HG03097 (cell line): ENCODE results near the gene TMEM170B.

Experiments used
- ATAC-seq: cut with Tn5 transposase; IDR thresholded peaks from one replicate; pipeline ENCODE4 v1.9.1; 2021; ENCODE audit not compliant: unreplicated experiment, low FRiP score

TMEM170B gene

GRCh38 chr6:11537229-11538051 lies at the start of gene TMEM170B:
Gene TMEM170B, plus strand, starts transcription at chr6:11537749. Its CDS starts 529 bp downstream, at chr6:11538278.
- peak; percentile 93 for ATAC-seq

- no peak for ATAC-seq
Measured at GRCh38 chr6:11490996-11491395, 46.6 kb upstream of the TMEM170B start.

DNA sequence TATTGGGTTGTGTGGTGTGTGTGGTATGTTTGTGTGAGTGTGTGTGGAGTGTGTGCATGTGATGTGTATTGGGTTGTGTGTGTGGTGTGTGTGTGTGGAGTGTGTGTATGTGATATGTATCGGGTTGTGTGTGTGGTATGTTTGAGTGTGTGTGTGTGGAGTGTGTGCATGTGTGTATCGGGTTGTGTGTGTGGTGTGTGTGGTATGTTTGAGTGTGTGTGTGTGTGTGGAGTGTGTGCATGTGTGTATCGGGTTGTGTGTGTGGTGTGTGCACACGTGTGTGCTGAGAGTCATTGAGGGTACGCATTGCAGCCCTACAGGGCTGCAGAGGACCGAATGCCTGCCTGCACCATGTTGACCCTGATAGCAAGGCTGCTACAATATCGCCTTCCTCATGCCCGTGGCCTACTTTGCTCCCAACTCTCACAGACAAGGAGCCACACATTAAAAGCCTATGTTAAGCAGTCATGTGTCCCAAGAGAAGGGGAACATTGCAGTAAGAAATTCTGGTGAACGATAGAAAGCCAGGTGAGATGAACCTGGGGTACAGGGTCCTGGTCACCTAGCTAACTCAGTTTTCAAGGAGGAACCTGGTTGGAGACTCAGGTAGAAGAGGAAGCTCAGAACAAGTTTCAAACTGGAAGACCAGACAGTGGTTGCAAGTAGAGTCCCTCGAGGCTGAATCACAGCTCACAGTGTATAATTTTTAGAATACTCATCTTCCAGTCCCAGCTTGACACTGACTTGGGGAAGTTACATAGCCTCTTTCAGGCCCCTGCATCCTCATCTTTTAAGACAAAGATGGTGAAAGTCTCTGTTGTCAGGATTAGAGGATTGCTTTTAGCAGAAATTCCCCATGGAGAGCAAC lies 45.7 kb upstream of the TMEM170B start:
- no peak for ATAC-seq

DNA sequence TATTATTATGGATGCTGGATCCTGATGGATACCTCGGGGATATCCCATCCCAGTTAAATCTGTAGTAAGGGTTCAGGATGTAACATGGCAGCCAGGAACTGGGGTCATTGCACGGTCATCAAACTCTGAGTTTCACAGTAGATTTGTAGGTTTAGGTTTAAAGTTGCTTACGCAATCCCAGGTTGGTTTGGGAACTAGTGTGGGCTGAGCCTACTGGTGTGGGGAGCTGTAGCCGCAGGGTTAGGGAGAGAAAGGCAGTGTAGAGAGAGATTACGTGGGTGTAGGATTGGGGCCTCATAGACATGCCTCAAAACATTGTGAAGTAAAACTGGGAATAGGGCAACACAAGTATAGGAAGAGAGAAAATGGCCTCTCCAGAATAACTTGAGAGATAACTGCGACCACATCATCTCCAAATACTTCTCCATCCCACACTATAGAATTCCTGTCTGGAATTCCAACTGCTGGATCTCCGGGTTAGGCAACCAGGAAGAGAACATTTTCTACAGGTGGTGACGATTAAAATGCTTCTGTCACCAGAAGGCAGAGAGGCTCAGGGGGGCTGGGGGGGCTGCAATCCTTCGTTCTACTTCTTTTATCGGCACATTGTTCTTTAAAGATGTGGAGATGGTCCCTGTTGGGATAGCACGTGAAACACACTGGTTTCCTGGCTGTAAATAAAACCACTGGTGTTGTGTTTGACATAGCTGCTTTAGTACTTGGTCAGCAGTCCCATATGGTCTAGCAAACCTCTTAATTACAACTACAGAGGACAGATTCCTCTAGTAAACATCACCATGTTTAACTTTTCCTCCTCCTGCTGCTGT lies 44.9 kb upstream of the TMEM170B start:
- no peak for ATAC-seq

GRCh38 chr6:11493974-11494373 lies 43.6 kb upstream of the TMEM170B start:
- no peak for ATAC-seq

GRCh38 chr6:11494786-11495564 lies 42.6 kb upstream of the TMEM170B start:
- no peak for ATAC-seq

DNA sequence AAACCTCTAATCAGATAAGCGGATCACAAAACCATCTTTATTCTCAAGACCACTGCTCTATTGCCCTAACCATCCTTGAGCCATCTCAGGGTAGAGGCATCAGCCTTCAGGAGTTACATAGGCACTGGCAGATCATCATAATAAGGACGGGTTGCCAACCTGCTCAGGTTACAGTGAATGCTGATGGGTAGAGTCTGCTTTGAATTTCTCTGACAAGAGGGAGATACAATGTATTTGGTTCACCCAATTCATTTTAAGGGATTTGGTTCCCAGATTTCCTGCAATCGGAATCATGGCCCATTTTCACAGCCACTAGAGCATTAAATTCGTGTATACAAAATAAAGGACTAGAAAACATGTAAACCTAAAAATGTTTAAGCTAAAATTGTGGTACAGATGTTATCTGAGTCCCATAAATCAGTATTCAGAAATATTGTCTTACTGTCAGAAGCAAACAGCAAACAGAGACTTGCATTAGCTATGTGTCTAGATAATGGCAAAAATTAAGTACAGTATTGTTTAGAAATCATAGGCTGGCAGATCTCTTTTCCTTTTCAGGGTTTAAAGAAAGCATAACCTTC lies 41.9 kb upstream of the TMEM170B start:
- no peak for ATAC-seq

GRCh38 chr6:11496152-11497060 lies 41.1 kb upstream of the TMEM170B start:
- peak; percentile 69 for ATAC-seq

DNA sequence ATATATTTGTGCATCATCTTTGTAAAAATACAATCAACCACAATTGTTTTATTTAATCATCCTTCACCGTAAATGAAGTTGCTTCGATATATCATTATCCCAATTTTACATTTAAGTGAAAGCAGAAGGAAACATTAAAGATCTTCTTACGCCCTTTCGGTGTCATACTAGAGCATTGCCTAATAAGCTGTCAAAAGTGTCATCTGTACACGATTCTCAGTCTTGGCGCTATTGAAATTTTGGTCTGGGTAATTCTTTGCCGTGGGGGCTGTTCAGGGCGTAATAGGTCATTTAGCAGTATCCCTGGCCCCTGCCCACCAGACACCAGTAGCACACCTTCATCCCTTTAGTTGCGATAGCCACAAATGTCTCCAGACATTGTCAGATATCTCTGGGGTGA lies 40.4 kb upstream of the TMEM170B start:
- no peak for ATAC-seq

DNA sequence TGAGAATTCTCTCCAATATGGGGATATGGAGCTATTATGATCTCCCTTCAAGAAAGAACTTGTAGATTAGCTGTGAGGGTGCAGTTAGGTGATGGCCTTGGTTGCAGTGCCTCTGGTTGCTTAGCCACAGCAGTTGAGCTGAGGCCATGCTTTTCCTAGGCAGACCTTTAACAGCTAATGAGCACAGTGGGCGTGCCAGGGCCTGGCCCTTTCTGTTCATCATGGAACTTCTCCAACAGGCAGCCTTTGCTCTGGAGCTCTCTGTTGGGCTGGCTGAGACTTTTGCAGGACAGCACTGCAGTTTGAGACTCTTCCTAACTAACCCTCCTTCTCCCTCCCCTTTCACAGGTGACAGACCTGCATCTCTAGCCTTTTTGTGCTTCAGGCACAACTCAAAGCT lies 39.7 kb upstream of the TMEM170B start:
- ATAC-seq = no peak

GRCh38 chr6:11500008-11500407 lies 37.5 kb upstream of the TMEM170B start:
- ATAC-seq = no peak

GRCh38 chr6:11509471-11509870 lies 28.1 kb upstream of the TMEM170B start:
- no peak for ATAC-seq

DNA sequence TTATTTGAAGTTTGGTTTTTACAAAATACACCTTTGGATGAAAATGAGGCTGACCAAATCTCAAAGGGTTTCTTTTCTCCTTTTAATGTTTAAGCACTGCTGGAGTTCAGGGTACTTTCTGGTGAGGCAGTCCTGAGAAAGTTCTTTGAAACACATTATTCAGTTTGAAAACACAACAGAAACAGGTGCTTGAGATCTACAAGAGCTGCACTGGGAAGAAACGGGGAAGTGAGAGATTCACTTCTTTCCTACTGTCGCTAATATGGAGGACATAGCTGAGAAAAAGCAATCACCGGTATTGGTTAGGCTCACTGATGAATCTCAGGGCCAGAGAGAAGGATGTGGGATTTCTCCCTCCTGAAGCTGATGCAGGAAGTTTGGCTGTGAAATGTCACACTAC lies 22.9 kb upstream of the TMEM170B start:
- ATAC-seq = peak; percentile 66

DNA sequence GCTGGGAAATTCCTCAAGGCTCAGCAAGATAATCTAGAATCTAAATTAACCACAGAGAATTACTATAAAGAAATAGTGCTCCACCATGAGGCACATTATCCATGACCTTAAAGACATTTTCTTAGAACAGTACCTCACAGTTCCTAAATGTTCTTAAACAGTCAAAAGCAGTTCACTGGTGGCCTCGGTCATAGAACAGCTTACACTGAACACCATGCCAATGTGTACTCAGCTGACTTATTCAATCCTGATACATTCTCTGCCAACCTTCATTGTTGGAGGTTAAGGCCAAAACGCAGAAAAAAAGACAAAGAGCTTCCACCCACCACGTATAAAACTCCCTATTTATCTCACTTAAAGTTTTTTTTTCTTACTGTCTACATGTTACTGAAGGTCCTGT lies 21.8 kb upstream of the TMEM170B start:
- no peak for ATAC-seq

DNA sequence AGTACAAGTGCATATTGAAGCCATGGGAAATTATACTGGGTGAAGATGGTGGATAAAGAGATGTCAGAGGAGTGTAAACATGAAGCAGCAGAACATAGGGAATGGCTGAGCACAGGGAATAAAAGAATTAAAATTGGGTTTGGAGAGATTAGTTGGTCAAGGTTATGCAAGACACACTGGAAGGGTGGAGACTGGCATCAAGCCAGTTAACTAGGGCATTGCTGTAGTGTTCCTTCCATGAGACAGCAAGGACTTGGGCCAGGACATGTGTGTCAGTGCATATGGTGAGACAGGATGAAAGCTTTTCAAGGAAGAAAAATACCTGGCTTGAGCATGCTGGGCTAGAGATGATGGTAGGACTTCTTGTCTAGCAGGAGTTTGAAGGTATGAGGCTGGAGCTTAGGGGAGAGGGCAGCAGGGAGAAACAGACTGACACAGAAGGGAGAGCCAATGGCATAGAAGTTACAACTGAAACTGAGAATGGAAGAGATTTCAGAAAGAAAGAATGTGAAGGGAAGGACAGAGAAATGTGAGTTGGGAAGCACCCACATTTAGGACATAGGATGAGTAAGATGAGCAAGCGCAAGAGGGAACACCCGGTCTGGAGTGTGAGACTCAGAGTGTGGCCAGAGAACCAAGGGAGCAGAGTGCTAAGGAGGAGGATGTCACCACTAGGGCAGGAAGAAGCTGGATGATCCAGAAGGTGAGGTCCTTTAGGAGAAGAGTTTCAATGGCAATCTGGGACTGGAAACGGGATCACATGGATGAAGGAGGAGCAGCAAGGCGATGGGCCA lies 14.5 kb upstream of the TMEM170B start:
- no peak for ATAC-seq

DNA sequence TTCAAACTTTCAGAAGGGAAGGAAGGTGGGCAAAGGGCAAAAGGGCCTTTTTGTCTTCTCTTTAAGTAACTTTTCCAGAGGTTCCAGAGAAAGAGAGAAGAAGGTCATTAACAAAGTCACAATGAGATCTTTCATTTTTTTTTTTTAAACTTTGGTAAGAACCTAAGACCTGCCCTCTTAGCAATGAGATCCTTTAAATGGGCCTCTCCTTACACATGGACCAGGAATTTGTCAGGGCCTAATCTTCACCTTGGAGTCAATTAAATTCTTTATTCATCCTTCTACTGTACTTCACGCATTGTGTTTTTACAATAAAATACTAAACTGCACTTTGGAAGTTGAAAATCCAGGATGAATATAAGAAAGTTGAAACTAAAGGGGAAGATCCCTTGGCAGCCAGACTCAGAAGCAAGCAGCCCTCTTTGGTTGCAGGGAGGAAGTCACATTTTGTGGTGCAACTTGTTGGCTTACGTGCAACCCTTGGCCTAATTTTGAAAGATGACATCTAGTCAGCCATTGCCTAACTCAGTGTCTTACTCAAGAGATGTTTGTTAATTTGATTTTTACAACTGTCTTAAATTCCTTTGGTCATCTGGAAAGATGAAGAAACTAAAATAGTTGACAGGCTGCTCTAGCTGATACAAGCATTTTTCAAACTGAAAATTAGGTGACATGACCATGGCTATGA lies 11.9 kb upstream of the TMEM170B start:
- ATAC-seq = no peak

DNA sequence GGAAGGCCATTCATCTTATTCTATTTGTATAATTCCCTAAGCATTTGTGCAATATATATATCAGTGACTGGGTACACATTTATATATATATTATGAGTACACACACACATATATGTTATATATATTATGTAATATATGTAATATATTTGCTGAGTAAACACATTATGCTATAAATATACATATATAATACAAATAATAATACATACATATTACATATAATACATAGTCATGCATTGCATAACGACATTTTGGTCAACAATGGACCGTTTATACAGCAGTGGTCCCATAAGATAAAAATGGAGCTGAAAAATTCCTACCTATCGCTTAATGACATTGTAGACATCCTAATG lies 11.4 kb upstream of the TMEM170B start:
- ATAC-seq = no peak
